PC-9 (cell line): ENCODE data around the gene NKAIN2.

Experiments used
- EZH2 ChIP-seq: fragments of 200-600 bp; sonication (generic); IDR thresholded peaks from 2 replicates; pipeline ENCODE4 v1.8.0; 2017; ENCODE audit warnings: antibody characterized with exemption, low read depth
- TF ChIP-seq, protein P1 (sequence below): fragments of 200-600 bp; sonication (generic); conservative IDR thresholded peaks from 2 replicates; pipeline ENCODE4 v1.6.1; 2017; ENCODE audit warnings: mixed run types, antibody characterized with exemption, mild to moderate bottlenecking, moderate library complexity

DNA sequence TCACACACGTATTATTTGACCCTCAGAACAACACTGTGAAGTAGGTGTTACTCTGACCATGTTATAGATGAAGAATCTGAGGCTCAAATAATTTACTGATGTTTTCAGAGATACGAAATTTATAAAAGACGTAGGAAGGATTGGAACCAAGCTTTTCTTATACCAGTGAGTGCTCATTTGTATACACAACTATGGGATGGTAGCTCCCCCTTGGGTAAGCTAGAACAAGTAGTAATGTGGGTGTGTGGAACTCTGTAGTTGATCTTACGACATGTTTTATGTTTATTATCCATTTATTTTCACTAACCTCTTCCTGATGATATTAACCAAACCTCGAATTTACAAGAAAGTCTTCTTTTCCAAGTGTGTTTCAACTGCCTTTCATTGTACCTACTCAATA lies 248.5 kb downstream of the NKAIN2 start:
- TF ChIP-seq, protein P1, sequence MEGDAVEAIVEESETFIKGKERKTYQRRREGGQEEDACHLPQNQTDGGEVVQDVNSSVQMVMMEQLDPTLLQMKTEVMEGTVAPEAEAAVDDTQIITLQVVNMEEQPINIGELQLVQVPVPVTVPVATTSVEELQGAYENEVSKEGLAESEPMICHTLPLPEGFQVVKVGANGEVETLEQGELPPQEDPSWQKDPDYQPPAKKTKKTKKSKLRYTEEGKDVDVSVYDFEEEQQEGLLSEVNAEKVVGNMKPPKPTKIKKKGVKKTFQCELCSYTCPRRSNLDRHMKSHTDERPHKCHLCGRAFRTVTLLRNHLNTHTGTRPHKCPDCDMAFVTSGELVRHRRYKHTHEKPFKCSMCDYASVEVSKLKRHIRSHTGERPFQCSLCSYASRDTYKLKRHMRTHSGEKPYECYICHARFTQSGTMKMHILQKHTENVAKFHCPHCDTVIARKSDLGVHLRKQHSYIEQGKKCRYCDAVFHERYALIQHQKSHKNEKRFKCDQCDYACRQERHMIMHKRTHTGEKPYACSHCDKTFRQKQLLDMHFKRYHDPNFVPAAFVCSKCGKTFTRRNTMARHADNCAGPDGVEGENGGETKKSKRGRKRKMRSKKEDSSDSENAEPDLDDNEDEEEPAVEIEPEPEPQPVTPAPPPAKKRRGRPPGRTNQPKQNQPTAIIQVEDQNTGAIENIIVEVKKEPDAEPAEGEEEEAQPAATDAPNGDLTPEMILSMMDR, result no peak
- TF ChIP-seq EZH2, result no peak
